ENCODE results near the gene KIF7.
A peak's percentile ranks its signal among the peaks of the same experiment; 100 is the strongest.

KIF7 gene

DNA sequence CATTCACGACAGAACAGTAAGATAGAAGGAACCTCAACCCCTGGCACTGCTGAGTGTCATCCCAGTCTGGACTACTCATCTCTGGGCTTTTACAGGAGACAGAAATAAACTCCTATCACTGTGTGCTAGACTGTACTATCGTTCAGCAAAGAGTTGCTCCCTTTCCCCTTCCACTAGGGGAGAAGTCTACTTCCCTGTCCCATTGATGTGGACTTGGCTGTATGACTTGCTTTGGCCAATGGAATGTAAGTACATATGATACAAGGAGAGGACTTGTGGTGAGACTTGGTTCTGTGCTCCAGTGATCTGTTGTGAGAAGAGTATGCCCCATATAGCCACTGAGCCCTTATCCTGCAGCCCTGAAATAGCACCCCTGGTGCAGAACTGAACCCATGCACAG is 5.3 kb upstream of the KIF7 start:
- Histone ChIP-seq H3K9ac (ENCODE audit: low read depth in 1 of 2, low read length in 2 of 2) (no peak overlapping the region), H3K4me1 (ENCODE audit: control insufficient read depth in 2 of 2, insufficient read depth in 2 of 2, low read length in 2 of 2) (peaks cover 17 to 20% of the 10 kb centered on the region in 2 donors), H3K9me3 (ENCODE audit: control insufficient read depth in 2 of 2, low read length in 2 of 2) (no peaks in the 10 kb centered on the region), H3K4me3 (ENCODE audit: low read length in 2 of 2) (no peak overlapping the region), H3K27me3 (ENCODE audit: control insufficient read depth in 2 of 2, insufficient read depth in 2 of 2, low read length in 2 of 2) (peaks cover 3% of the 10 kb centered on the region in 2 donors), H3K27ac (ENCODE audit: low read depth in 2 of 2, low read length in 2 of 2) (no peak overlapping the region), H3K36me3 (ENCODE audit: control insufficient read depth in 2 of 2, insufficient read depth in 2 of 2, low read length in 2 of 2) (no peaks in the 10 kb centered on the region)

DNA sequence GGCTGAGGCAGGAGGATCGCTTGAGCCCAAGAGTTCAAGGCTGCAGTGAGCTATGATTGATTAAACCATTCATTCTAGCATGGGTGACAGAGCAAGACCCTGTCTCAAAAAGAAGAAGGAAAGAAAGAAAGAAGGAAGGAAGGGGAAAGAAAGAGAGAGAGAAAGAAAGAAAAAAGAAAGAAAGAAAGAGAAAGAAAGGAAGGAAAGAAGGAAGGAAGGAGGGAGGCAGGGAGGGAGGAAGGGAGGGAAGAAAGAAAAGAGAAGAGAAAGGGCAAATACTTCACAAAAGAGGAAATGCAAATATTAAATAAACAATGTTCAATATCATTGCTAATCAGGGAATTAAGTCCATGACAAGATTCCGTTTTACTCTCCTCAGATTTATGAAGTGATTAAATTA is 4.0 kb upstream of the KIF7 start:
- Histone ChIP-seq H3K9me3 (ENCODE audit: control insufficient read depth in 2 of 2, low read length in 2 of 2) (no peaks in the 10 kb centered on the region), H3K27me3 (ENCODE audit: control insufficient read depth in 2 of 2, insufficient read depth in 2 of 2, low read length in 2 of 2) (peaks cover 6 to 10% of the 10 kb centered on the region in 2 donors), H3K36me3 (ENCODE audit: control insufficient read depth in 2 of 2, insufficient read depth in 2 of 2, low read length in 2 of 2) (no peaks in the 10 kb centered on the region), H3K4me3 (ENCODE audit: low read length in 2 of 2) (no peak overlapping the region), H3K4me1 (ENCODE audit: control insufficient read depth in 2 of 2, insufficient read depth in 2 of 2, low read length in 2 of 2) (peaks cover 12 to 21% of the 10 kb centered on the region in 2 donors), H3K27ac (ENCODE audit: low read depth in 2 of 2, low read length in 2 of 2) (no peak overlapping the region), H3K9ac (ENCODE audit: low read depth in 1 of 2, low read length in 2 of 2) (no peak overlapping the region)

DNA sequence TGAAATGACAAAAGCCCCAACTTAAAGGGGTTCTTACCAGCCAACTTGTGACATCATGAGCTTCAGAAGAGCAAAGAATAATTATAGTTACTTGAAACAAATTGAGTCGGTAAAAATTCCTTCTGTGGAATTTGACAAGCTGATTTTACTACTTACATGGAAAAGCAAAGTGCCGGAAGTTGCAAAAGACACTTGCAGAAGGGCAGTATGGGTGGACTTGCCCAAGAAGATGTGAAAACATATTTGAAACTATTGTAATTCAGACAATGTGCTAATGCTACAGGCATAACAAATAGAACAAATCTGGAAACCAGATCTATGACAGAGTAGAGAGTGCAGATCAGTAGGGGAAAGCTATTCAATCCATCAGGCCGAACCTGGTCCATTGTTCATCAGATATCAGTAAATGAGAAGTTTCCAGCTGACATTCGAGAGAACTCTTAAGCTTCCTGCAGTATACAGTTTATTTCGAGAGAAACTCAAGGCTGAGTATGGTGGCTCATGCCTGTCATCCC is 2.5 kb upstream of the KIF7 start:
- Histone ChIP-seq H3K4me3 (ENCODE audit: low read length in 2 of 2) (no peak overlapping the region), H3K9me3 (ENCODE audit: control insufficient read depth in 2 of 2, low read length in 2 of 2) (no peaks in the 10 kb centered on the region), H3K36me3 (ENCODE audit: control insufficient read depth in 2 of 2, insufficient read depth in 2 of 2, low read length in 2 of 2) (no peaks in the 10 kb centered on the region), H3K9ac (ENCODE audit: low read depth in 1 of 2, low read length in 2 of 2) (no peak overlapping the region), H3K4me1 (ENCODE audit: control insufficient read depth in 2 of 2, insufficient read depth in 2 of 2, low read length in 2 of 2) (peaks cover 7 to 14% of the 10 kb centered on the region in 2 donors), H3K27ac (ENCODE audit: low read depth in 2 of 2, low read length in 2 of 2) (no peak overlapping the region), H3K27me3 (ENCODE audit: control insufficient read depth in 2 of 2, insufficient read depth in 2 of 2, low read length in 2 of 2) (peaks cover 6 to 11% of the 10 kb centered on the region in 2 donors)

DNA sequence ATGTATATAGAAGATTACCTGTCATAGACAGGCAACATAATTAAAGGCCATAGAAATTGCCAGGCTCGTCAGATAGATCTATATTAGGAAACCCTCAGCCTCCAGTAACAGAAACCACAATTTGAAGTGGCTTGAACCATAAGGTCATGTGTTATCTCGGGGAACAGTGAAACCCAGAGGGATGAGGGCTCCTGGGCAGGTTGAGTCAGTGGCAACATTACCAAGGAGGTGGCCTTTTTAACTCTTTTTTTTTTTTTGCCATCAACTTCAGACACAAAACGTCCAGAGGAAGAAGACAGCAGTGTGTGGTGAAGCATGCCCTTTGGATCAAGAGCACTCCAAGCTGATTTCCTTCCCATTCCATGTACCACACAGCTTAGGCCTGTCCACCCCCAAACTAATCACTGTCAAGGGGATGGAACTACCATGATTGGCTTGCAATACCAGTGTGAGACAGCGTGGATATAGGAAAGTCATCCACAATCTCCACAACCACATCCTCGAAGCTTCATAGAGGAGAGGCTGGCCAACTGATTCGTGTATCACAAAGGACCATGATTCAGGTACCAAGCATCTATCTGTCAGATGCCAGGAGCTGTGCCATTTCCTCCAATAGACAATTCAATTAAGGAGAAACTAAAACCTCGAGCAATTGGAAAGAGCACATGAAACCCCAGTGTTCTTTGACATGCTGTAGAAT is 999 bp upstream of the KIF7 start:
- Histone ChIP-seq H3K9ac (ENCODE audit: low read depth in 1 of 2, low read length in 2 of 2) (no peak overlapping the region), H3K27ac (ENCODE audit: low read depth in 2 of 2, low read length in 2 of 2) (no peak overlapping the region), H3K9me3 (ENCODE audit: control insufficient read depth in 2 of 2, low read length in 2 of 2) (no peaks in the 10 kb centered on the region), H3K4me3 (ENCODE audit: low read length in 2 of 2) (no peak overlapping the region), H3K4me1 (ENCODE audit: control insufficient read depth in 2 of 2, insufficient read depth in 2 of 2, low read length in 2 of 2) (peaks cover 2 to 7% of the 10 kb centered on the region in 2 donors), H3K36me3 (ENCODE audit: control insufficient read depth in 2 of 2, insufficient read depth in 2 of 2, low read length in 2 of 2) (no peaks in the 10 kb centered on the region), H3K27me3 (ENCODE audit: control insufficient read depth in 2 of 2, insufficient read depth in 2 of 2, low read length in 2 of 2) (peaks cover 4 to 11% of the 10 kb centered on the region in 2 donors)

DNA sequence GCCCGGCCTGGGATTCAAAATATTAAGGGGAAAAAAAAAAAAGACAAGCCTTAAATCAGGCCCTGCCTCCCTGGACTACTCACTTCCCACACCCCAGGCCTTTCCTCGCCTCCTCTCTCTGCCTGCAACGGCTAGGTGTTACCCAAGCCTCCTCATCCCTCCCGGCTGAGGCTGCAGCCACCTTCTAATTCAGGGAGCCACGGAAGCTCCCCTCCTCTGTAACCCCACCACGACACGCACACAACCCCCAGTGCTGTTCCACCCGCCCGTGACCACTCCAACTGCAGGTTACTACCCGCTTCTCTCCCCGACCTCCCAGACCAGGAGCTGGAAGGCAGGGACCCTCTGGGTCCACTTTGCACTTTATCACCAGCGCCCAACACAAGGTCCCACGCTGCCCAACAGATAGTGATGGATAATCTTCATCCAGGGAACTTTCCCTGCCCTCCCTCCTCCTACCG is 936 bp downstream of the KIF7 start:
- H3K36me3 ChIP-seq (ENCODE audit: control insufficient read depth in 2 of 2, insufficient read depth in 2 of 2, low read length in 2 of 2) = no peaks in the 10 kb centered on the region
- H3K9me3 ChIP-seq (ENCODE audit: control insufficient read depth in 2 of 2, low read length in 2 of 2) = no peaks in the 10 kb centered on the region
- peaks cover 4 to 11% of the 10 kb centered on the region in 2 donors for H3K27me3 ChIP-seq (ENCODE audit: control insufficient read depth in 2 of 2, insufficient read depth in 2 of 2, low read length in 2 of 2)
- H3K27ac ChIP-seq (ENCODE audit: low read depth in 2 of 2, low read length in 2 of 2) = no peak overlapping the region
- H3K4me3 ChIP-seq (ENCODE audit: low read length in 2 of 2) = peak overlapping the region; percentile 49 to 68
- peak overlapping the region; percentile 19 to 56 for H3K9ac ChIP-seq (ENCODE audit: low read depth in 1 of 2, low read length in 2 of 2)
- peaks cover 2 to 7% of the 10 kb centered on the region in 2 donors for H3K4me1 ChIP-seq (ENCODE audit: control insufficient read depth in 2 of 2, insufficient read depth in 2 of 2, low read length in 2 of 2)

DNA sequence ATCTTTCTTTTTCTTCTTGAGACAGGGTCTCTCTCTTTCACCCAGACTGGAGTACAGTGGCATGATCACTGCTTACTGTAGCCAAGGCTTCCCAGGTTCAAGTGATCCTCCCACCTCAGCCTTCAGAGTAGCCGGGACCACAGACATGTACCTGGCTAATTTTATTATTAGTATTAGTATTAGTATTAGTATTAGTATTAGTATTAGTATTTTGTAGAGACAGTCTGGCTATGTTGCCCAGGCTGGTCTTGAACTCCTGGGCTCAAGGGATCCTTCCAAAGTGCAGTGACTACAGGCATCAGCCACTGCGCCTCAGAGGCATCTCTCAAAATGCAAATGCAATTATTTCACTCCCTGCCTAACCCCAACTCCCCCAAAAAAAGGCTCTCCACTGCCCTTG is 1.7 kb downstream of the KIF7 start:
- no peaks in the 10 kb centered on the region for H3K36me3 ChIP-seq (ENCODE audit: control insufficient read depth in 2 of 2, insufficient read depth in 2 of 2, low read length in 2 of 2)
- no peak overlapping the region for H3K27ac ChIP-seq (ENCODE audit: low read depth in 2 of 2, low read length in 2 of 2)
- H3K9me3 ChIP-seq (ENCODE audit: control insufficient read depth in 2 of 2, low read length in 2 of 2) = no peaks in the 10 kb centered on the region
- no peak overlapping the region for H3K9ac ChIP-seq (ENCODE audit: low read depth in 1 of 2, low read length in 2 of 2)
- peaks cover 4 to 11% of the 10 kb centered on the region in 2 donors for H3K27me3 ChIP-seq (ENCODE audit: control insufficient read depth in 2 of 2, insufficient read depth in 2 of 2, low read length in 2 of 2)
- no peak overlapping the region for H3K4me3 ChIP-seq (ENCODE audit: low read length in 2 of 2)
- peaks cover 2 to 7% of the 10 kb centered on the region in 2 donors for H3K4me1 ChIP-seq (ENCODE audit: control insufficient read depth in 2 of 2, insufficient read depth in 2 of 2, low read length in 2 of 2)

DNA sequence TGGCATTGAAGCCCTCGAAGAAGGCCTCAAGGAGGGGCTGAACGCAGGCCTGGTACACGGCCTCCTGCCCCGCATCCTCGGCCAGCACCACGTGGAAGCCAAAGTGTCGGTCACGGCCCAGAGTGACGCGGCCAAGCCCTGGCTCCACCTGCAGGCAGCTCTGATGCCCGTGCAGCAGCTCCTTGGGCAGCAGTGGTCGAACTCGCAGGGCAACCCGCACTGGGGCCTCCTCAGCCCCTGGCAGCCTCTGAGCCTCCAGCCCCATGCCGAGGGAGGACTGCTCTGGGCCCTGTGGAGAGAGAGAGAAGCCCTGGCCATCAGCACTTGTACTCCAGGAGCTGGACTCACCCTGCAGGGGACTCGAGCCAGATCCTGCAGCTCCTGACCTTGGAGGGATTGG is 2.6 kb downstream of the KIF7 start:
- no peak overlapping the region for H3K27ac ChIP-seq (ENCODE audit: low read depth in 2 of 2, low read length in 2 of 2)
- no peaks in the 10 kb centered on the region for H3K36me3 ChIP-seq (ENCODE audit: control insufficient read depth in 2 of 2, insufficient read depth in 2 of 2, low read length in 2 of 2)
- H3K9me3 ChIP-seq (ENCODE audit: control insufficient read depth in 2 of 2, low read length in 2 of 2) = no peaks in the 10 kb centered on the region
- no peak overlapping the region for H3K4me3 ChIP-seq (ENCODE audit: low read length in 2 of 2)
- H3K9ac ChIP-seq (ENCODE audit: low read depth in 1 of 2, low read length in 2 of 2) = no peak overlapping the region
- H3K27me3 ChIP-seq (ENCODE audit: control insufficient read depth in 2 of 2, insufficient read depth in 2 of 2, low read length in 2 of 2) = peaks cover 4 to 11% of the 10 kb centered on the region in 2 donors
- peaks cover 2 to 7% of the 10 kb centered on the region in 2 donors for H3K4me1 ChIP-seq (ENCODE audit: control insufficient read depth in 2 of 2, insufficient read depth in 2 of 2, low read length in 2 of 2)

DNA sequence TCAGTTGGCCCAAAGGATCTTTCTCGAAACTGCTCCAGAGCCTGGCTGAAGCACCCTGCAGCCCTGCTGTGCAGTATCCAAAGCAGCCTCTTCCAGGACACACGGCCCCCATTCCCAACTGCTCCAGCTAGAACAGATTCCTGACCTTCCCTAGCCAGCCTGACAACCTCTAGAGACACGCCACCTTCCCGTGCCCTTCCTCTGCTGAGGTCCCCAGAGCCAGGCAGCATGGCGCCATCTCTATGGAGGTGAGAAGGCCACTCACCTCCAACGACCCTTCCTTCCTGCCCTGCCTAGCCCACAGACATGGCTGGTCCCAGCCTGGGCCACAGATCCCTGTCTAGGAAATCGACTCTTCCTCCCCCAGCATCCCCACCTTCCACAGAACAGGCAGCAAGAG is 3.1 kb downstream of the KIF7 start:
- H3K9me3 ChIP-seq (ENCODE audit: control insufficient read depth in 2 of 2, low read length in 2 of 2) = no peaks in the 10 kb centered on the region
- H3K9ac ChIP-seq (ENCODE audit: low read depth in 1 of 2, low read length in 2 of 2) = no peak overlapping the region
- no peak overlapping the region for H3K27ac ChIP-seq (ENCODE audit: low read depth in 2 of 2, low read length in 2 of 2)
- no peak overlapping the region for H3K4me3 ChIP-seq (ENCODE audit: low read length in 2 of 2)
- H3K4me1 ChIP-seq (ENCODE audit: control insufficient read depth in 2 of 2, insufficient read depth in 2 of 2, low read length in 2 of 2) = peaks cover 5 to 10% of the 10 kb centered on the region in 2 donors
- H3K36me3 ChIP-seq (ENCODE audit: control insufficient read depth in 2 of 2, insufficient read depth in 2 of 2, low read length in 2 of 2) = no peaks in the 10 kb centered on the region
- peaks cover 4 to 11% of the 10 kb centered on the region in 2 donors for H3K27me3 ChIP-seq (ENCODE audit: control insufficient read depth in 2 of 2, insufficient read depth in 2 of 2, low read length in 2 of 2)

DNA sequence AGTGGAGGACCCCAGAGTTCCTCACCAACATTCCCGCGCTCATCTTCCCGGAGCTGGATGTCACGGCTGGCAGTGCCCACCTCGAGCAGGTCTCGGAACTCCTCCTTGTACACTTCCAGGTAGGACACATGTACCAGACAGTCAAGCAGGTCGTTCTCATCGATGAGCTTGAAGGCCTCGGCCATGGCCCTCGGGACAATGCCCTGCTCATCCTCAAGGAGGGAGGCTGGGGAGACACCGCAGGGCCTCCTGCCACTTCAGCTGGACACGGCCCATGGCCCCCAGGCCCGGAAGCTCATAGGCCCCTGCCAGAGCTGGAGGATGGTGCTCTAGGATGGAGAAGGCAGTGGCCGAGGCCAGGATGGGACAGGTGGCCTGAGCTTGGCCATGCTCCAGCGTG is 5.6 kb downstream of the KIF7 start:
- Histone ChIP-seq H3K4me3 (ENCODE audit: low read length in 2 of 2) (no peak overlapping the region), H3K9ac (ENCODE audit: low read depth in 1 of 2, low read length in 2 of 2) (no peak overlapping the region), H3K4me1 (ENCODE audit: control insufficient read depth in 2 of 2, insufficient read depth in 2 of 2, low read length in 2 of 2) (peaks cover 3 to 8% of the 10 kb centered on the region in 2 donors), H3K9me3 (ENCODE audit: control insufficient read depth in 2 of 2, low read length in 2 of 2) (no peaks in the 10 kb centered on the region), H3K36me3 (ENCODE audit: control insufficient read depth in 2 of 2, insufficient read depth in 2 of 2, low read length in 2 of 2) (no peaks in the 10 kb centered on the region), H3K27ac (ENCODE audit: low read depth in 2 of 2, low read length in 2 of 2) (no peak overlapping the region), H3K27me3 (ENCODE audit: control insufficient read depth in 2 of 2, insufficient read depth in 2 of 2, low read length in 2 of 2) (peaks cover 4 to 6% of the 10 kb centered on the region in 2 donors)

DNA sequence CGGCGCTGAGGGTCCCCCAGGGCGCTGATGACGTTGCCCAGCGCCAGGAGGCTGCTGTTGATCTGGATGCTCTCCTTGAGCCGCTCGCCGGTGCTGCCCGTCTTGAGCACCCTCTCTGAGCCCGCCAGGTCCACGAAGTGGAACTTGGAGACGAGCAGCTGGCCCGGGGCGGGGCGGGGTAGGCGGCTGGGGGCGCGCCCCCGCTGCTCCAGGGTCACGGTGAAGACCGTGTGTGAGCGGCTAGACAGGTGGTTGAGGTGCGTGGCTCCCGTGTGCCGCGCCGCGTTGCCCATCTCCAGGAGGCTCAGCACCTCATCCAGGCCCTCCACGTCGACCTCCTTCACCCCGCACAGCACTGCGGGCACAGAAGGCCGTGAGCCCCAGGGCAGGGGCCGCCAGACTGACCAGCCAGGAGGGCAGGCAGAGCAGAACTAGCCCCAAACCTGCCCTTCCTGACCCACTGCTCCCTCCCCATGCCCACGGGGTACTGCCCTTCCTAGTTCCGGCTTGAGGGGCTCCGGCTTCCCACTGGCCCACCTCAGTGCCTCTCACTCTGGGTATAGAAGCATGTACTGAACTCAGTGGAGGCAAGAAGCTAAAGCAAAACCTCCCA is 6.1 kb downstream of the KIF7 start:
- H3K9me3 ChIP-seq (ENCODE audit: control insufficient read depth in 2 of 2, low read length in 2 of 2) = no peaks in the 10 kb centered on the region
- no peaks in the 10 kb centered on the region for H3K27me3 ChIP-seq (ENCODE audit: control insufficient read depth in 2 of 2, insufficient read depth in 2 of 2, low read length in 2 of 2)
- H3K9ac ChIP-seq (ENCODE audit: low read depth in 1 of 2, low read length in 2 of 2) = no peak overlapping the region
- no peaks in the 10 kb centered on the region for H3K36me3 ChIP-seq (ENCODE audit: control insufficient read depth in 2 of 2, insufficient read depth in 2 of 2, low read length in 2 of 2)
- H3K27ac ChIP-seq (ENCODE audit: low read depth in 2 of 2, low read length in 2 of 2) = no peak overlapping the region
- H3K4me1 ChIP-seq (ENCODE audit: control insufficient read depth in 2 of 2, insufficient read depth in 2 of 2, low read length in 2 of 2) = peaks cover 3 to 4% of the 10 kb centered on the region in 2 donors
- no peak overlapping the region for H3K4me3 ChIP-seq (ENCODE audit: low read length in 2 of 2)

Measured in mucosa of rectum (tissue), 2 donors.